Calu3 (cell line): ENCODE data around the gene CCDC88A. TPM values are rescaled to one million over a fixed set of nuclear protein-coding genes. Genes with fewer than 3 reads are reported as not detected.

Experiments used
- BruUV-seq: library from RNA; stranded (reverse); fragments of 400-500 nt; replicated peaks from 2 replicates; lab custom pipeline; 2021; lab: Mats Ljungman, UMichigan
- CTCF ChIA-PET: fragments of 300-600 bp; sonication (Branson Sonifier 250); formaldehyde crosslinking; loops from one replicate; lab custom pipeline; 2022; ENCODE audit warnings: antibody characterized with exemption; lab: Charles Lee
- DNase-seq: peaks from one replicate; pipeline ENCODE4 v3.0.0; 2022
- H3K27ac Mint-ChIP-seq: one replicate; pipeline ENCODE4 v1.8.0; 2022; ENCODE audit warnings: mixed read lengths; ENCODE audit not compliant: unreplicated experiment
- H3K27me3 Mint-ChIP-seq: one replicate; pipeline ENCODE4 v1.8.0; 2022; ENCODE audit warnings: mixed read lengths; ENCODE audit not compliant: unreplicated experiment
- H3K36me3 Mint-ChIP-seq: one replicate; pipeline ENCODE4 v1.8.0; 2022; ENCODE audit warnings: mild to moderate bottlenecking, moderate library complexity, mixed read lengths; ENCODE audit not compliant: insufficient read depth, unreplicated experiment
- H3K4me1 Mint-ChIP-seq: one replicate; pipeline ENCODE4 v1.8.0; 2022; ENCODE audit warnings: mild to moderate bottlenecking, low read depth, mixed read lengths; ENCODE audit not compliant: unreplicated experiment
- H3K4me3 Mint-ChIP-seq: one replicate; pipeline ENCODE4 v1.8.0; 2022; ENCODE audit warnings: mild to moderate bottlenecking, low read depth, moderate library complexity, mixed read lengths; ENCODE audit not compliant: unreplicated experiment
- H3K9me3 Mint-ChIP-seq: one replicate; pipeline ENCODE4 v1.8.0; 2022; ENCODE audit warnings: low read depth, mixed read lengths; ENCODE audit not compliant: unreplicated experiment
- intact Hi-C: fragments of 100-400 bp; cut with micrococcal nuclease; formaldehyde crosslinking; loops from one replicate; pipeline ENCODE4 v1.10.0; 2022; ENCODE audit not compliant: unreplicated experiment
- total RNA-seq: library from RNA; stranded (reverse); gene quantifications from 2 replicates; pipeline ENCODE4 v1.2.3, GENCODE V29; 2022
- TF ChIP-seq, protein P1 (sequence below): fragments of 200-600 bp; IDR thresholded peaks from one replicate; pipeline ENCODE4 v1.8.0; 2022; ENCODE audit warnings: antibody characterized with exemption; ENCODE audit not compliant: unreplicated experiment

Gene CCDC88A
- total RNA-seq, 1 experiment from 2014 or later = 49.7 TPM

DNA sequence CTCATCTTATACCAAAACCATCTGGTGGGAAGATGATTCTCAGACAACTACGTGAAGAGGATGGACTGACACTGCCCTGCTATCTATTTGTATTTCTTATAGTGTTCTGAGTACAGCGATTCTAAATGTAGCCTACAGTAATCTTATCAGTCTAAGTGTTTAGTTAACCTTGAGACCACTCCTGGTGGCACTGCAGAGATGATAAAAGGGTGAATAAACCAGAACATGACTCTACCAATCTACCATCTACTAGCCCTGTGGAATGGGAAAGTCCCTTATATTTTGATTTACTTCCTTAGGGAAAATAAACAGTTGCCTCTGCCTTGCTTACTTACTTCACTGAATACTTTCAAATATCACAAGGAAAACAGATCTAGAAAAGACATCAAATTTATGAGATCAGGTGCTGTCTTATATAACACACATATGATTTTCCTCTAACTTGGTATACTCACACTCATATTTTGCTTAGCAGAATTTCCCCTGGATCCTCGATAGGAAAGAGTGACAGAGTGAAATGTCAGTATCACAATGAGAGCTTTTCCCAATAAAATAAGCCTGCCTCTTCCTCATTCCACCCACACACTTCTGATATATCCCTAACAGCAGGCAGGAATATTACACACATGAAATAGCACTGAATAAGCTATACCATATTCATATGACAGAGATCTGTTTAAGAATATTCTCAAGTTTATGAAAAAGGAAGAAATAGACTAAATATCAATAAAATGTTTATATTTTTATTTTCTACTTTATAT, 92.0 kb downstream of the CCDC88A start:
- H3K27me3 Mint-ChIP-seq = no peaks in the 10 kb centered on the region
- H3K9me3 Mint-ChIP-seq = no peaks in the 10 kb centered on the region
- intact Hi-C loops = no loop called here
- TF ChIP-seq, protein P1, sequence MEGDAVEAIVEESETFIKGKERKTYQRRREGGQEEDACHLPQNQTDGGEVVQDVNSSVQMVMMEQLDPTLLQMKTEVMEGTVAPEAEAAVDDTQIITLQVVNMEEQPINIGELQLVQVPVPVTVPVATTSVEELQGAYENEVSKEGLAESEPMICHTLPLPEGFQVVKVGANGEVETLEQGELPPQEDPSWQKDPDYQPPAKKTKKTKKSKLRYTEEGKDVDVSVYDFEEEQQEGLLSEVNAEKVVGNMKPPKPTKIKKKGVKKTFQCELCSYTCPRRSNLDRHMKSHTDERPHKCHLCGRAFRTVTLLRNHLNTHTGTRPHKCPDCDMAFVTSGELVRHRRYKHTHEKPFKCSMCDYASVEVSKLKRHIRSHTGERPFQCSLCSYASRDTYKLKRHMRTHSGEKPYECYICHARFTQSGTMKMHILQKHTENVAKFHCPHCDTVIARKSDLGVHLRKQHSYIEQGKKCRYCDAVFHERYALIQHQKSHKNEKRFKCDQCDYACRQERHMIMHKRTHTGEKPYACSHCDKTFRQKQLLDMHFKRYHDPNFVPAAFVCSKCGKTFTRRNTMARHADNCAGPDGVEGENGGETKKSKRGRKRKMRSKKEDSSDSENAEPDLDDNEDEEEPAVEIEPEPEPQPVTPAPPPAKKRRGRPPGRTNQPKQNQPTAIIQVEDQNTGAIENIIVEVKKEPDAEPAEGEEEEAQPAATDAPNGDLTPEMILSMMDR = no peak
- CTCF ChIA-PET = no interaction called here
- peaks cover 5% of the 10 kb centered on the region for H3K36me3 Mint-ChIP-seq
- no peaks in the 10 kb centered on the region for H3K4me1 Mint-ChIP-seq
- no peak overlapping the region for H3K27ac Mint-ChIP-seq
- no peak for DNase-seq
- BruUV-seq = no TSS peak
- no peak overlapping the region for H3K4me3 Mint-ChIP-seq

DNA sequence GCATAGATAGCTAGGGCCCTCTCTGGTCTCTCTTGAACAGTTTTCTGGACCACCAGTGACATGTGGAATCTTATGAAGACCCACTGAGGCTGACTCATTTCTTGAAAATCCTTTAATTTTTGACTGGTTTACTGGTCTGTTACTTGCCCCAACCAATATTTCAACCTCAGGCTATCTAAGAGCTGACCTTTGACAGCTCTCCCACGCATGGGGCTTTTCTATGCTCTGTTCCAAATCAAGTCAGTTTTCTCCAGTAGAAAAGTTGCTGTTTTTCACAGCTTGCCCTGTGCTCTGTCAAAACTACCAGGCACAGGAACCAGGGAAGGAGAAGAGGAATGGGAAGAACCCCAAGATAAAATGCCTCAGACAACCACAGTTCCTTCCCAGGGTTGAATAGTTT, 104.7 kb downstream of the CCDC88A start:
- peaks cover 9% of the 10 kb centered on the region for H3K36me3 Mint-ChIP-seq
- BruUV-seq = no TSS peak
- no peaks in the 10 kb centered on the region for H3K4me1 Mint-ChIP-seq
- H3K4me3 Mint-ChIP-seq = no peak overlapping the region
- intact Hi-C loops = no loop called here
- CTCF ChIA-PET = interaction anchor here (0.9 kb wide), 1 partner anchor 30 kb away, joined by 3 read pairs; no protein-coding TSS in a partner anchor
- no peaks in the 10 kb centered on the region for H3K9me3 Mint-ChIP-seq
- no peaks in the 10 kb centered on the region for H3K27me3 Mint-ChIP-seq
- TF ChIP-seq, protein P1 = no peak
- no peak for DNase-seq
- no peak overlapping the region for H3K27ac Mint-ChIP-seq

DNA sequence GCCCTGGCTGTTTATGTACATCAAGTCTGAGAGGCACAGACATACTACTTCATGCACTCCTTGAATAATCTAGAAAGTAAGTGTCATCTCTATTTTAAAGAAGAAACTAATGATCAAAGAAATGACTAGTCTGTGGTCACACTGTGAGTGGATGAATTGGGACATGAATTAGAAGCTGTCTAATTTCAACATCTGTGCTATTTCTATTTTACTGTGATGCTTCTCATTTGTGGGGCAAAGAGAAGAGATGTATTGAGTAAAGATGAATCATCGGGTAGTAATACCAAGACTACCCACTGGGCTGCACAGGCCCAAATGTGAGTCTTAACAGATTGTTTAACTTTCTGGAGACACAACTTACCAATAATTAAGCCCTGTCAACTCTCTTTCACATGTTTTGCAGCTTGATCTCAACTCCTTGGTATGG, 108.2 kb downstream of the CCDC88A start:
- no peak overlapping the region for H3K27ac Mint-ChIP-seq
- H3K9me3 Mint-ChIP-seq = no peaks in the 10 kb centered on the region
- no TSS peak for BruUV-seq
- H3K27me3 Mint-ChIP-seq = no peaks in the 10 kb centered on the region
- intact Hi-C loops = no loop called here
- DNase-seq = no peak
- CTCF ChIA-PET = no interaction called here
- TF ChIP-seq, protein P1 = peak; percentile 25
- no peak overlapping the region for H3K4me3 Mint-ChIP-seq
- no peaks in the 10 kb centered on the region for H3K4me1 Mint-ChIP-seq
- H3K36me3 Mint-ChIP-seq = peaks cover 9% of the 10 kb centered on the region

DNA sequence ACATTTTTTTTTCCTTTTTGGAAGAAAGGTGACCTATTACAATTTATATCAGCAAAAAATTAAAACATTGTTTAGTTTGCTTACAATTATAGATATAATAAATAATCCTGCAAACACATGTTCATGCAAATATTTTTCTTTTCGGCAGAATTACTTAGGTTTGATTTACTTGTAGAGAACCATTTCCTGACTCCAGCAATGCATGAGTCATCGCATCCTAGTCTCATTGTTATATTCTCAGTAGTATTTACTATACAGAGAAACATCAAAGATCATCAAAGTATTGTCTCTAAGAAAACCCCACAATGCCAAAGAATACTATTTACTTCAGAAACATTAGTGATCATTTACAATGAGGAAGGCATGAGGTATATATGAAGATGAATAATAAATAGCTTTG, 110.2 kb downstream of the CCDC88A start:
- CTCF ChIA-PET = no interaction called here
- BruUV-seq = no TSS peak
- intact Hi-C loops = no loop called here

More for the DNA sequence above, 110.2 kb downstream of the CCDC88A start:
- Mint-ChIP-seq H3K27me3 (no peaks in the 10 kb centered on the region), H3K9me3 (no peaks in the 10 kb centered on the region), H3K27ac (no peak overlapping the region), H3K36me3 (peaks cover 9% of the 10 kb centered on the region), H3K4me1 (no peaks in the 10 kb centered on the region), H3K4me3 (no peak overlapping the region)
- DNase-seq = no peak
- TF ChIP-seq, protein P1 = no peak
